NCI-H2196 treated with DMSO at 0.1 percent for 48 hours (cell line): Measurements from ENCODE around the gene SLC22A23.

Source experiments
- DNase-seq: peaks from one replicate; lab custom pipeline; 2025; ENCODE audit not compliant: unreplicated experiment; lab: John Stamatoyannopoulos, UW

SLC22A23 gene

DNA sequence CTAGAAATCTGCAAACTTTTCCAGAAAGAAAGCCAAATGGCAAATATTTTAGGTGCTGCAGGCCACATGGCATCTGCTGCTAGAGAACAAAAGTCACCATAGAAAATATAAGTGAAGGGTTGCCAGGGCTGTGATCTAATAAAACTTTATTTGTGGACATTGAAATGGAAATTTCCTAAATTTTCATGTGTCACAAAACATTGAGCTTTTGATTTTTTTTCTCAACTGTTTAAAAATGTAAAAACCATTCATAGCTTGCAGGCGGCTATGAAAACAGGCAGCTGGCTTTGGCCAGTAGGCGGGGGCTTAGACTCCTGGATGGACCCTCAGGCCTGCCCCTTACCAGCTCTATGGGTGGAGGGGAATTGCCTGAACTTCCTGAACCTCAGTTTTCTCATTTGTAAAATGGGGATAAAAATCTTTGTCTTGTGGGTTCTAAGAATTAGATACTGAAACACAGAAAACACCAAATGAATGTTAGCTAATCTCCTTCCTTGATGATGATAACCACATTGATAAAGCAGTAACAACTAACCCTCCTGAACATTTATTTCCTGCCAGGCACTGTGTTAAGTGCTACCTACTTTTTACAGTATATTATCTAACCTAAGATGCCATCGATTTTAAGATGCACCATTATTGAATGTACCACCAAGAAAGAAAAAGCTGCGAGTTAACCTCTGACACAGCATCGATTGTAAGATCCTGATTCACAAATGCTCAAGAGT lies 85.5 kb downstream of the SLC22A23 start:
- no peak for DNase-seq

DNA sequence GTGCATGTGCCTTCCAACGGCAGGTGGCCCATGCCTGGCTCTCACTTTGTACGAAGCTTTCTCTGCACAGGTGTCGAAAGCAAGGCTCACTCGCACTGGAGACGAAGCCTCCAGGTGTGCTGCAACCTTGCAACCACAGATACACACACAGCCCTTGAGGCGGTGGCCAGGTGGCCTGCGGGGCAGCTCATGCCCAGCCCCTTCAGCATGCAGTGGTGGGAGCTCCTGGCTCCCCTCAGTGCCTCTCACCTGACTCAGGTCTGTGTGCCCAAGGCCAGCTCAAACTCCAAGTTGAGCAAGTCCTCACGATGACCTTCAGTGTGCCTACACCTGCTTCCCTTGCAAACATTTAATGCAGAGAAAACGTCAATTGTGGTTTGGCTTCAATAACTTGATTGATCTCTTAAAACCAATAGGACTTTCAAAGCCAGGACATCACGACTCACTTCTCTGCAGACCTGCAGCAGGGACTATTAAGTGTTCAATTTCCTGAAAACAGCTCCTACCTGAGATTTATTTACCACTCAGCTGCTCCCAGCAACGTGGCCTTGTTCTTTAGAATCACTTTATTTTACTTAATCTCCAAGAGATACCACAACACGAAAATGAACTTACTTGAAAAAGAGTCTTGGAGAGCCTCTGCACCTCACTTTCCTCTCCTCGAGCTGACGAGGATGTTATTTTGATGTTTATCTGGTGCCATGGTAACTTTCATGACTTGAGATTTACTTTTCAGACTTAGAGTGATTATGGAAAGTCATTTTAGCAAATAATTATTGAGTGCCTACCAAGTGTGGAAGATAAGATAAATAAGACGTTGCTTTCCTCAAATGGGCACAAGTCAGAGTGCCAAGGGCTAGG lies 86.3 kb downstream of the SLC22A23 start:
- DNase-seq = no peak

DNA sequence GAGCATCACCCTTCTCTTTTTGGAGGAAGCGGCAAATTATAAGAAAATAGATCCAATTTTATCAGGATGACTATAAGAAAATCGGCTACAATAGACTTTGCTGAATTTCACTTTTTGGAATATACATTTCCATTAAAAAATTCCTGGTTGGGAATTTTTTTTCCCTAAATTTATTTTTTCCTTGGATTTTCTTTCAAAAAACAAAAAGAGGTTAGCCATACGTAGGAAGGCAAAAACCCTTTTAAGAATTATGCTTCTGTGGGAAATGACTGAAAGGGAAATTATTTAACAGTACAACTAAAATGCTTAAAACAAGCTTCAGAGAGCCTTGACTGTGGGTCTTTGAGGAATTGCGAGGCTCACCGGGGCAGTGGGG lies 86.9 kb downstream of the SLC22A23 start:
- DNase-seq = no peak

DNA sequence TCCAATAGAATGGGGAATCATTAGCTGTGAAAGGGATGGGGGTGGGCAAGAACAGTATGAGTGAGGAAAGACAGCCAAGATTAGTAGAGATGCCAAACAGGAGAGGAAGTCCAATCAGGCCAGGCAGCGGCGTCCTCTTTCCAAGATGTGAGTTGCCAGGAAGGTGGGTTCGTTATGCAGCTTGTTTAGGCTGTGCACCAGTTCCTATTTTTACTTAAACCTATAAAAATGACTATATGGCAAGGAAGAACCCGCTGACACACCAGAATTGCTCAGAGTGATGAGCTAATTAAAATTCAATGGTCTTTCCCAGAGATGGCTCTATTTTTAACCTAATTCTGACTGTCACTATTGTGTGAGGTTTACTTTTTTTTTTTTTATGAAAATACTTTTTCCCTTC lies 88.2 kb downstream of the SLC22A23 start:
- DNase-seq = no peak

DNA sequence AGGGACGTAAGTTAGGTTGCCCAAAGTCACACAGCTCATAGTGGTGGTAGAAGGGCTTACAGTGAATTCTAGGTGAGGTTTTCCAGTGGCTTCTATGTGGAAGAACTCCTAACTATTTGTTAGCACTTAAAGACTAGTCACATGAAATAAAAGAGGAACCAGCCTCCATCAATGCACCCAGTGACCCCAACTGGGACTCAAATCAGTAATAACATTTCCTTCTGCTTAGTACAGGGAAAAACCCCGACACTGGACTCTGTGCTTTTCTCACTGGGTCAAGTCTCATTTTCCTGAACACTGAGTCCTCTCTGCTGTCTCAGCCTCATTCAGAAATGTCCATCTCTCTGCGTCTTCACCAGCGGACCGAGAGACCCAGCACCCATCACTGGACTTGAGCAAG lies 89.2 kb downstream of the SLC22A23 start:
- no peak for DNase-seq

DNA sequence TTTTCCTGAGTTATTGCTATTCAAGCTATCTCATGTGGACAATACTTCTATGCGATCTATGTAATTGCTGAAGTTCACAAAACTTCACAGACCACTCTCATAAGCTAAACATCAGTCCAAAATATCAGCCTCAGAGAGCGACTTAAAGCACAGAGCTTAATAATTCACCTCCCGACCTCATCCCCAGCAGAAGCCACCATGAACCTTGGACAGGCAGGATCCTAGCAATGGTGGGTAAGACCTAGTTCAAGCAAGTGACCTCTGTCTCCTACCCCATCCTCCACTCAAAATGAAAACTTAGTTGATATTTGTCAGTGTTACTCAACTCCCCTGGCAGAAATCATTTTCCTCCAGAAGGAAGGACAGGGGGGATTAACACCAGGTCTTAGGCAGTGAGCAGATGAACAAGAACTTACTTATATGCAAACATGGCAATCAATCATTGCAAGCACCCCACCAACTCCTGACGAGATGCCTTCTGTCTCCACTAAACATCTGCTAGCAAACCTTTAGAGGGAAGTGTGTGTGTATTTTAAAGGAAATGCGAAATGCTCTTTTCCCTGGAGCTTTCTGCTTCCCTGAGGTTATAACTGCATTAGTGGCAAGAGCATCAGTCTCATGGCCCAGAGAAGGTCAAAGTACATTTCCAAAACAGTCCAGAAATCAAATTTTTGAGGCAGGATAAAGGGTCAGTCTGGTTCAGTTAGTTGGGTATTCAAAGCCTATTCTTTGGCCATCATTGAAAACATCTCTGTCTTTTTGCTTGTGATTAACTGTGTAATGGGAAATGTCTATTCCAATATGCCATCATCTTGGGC lies 90.0 kb downstream of the SLC22A23 start:
- DNase-seq = no peak

DNA sequence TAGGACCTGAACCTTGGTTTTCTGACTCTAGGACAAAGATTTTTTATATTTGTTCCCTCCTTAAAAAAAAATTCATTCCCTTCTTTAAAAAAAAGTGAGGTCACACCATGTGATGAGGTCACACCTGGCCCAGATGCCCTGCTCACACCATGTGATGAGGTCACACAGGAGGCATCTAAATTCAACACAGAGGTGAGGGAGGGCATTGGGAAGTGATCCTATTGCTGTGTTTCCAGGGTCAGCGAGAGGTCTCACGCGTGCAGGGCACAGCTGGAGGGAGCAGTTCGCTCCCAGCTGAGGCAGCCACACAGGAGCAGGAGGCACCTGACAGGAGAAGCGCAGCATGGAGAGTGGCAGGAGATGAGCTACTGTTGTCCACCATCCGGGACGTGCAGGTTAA lies 92.5 kb downstream of the SLC22A23 start:
- no peak for DNase-seq

DNA sequence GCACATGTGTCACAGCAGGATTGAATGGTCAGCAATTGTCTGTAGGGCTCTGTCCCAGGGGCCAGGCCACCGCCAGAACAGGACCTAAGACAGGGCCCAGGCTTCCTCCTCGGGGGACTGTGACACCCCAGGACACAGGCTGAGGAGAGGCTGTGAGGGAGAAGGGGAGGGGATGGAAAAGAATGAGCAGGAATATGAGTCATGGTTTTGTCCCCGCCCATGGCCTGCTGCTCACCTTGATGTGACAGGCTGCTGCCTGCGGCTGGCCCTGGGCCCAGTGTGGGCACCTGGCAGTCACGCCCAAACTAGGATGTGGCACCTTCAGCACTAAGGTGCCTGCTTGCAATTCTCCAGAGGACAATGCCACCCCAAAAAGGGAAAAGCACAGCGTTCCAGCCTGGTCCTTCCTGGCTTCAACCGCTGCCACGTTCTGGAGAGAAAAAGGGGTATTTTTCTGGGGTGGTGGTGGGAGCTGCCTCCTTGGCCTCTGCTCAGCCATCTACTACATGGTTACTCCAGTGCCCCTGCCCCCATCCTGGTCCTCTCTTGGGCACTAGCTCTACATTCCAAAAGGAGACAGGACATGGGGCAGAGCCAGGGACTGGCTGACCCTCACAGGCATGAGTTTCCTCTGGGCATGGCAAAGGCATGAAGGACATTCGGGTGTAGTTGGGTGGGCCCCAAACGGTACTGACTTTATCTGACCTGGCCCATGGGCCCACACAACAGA lies 93.4 kb downstream of the SLC22A23 start:
- peak; percentile 80 for DNase-seq

DNA sequence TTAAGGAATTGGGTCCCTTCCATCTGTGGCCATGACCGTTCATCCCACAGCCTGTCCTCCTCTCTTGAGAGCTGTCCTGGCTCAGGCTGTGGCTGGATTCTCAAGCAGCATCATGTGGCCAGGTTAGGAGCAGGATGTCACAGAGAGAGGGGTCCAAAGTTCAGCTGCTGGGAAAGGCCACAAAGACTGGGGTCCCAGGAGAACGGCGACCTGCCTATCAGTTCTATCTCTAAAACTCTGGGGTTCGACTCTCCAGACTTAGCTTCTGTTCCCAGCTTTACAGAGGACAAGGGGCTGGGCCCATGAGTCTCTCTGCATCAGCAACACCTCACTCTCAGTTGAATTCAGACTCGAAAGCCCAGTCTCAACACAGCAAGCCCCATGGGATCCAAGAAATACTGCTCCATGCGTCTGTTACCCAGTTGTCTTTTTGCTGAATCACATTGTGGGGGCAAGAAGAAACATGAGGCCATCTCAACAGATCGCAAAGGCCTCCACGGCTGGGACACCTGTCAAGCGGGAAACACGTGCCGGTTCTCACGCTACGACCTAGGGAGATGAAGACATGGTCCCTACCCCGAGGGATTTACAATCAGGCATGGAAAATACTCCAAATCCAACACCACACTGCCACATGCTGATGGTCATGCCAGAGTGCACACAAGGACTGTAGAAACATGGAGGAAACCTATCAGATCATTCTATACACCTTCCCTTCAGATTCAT lies 95.4 kb downstream of the SLC22A23 start:
- no peak for DNase-seq

DNA sequence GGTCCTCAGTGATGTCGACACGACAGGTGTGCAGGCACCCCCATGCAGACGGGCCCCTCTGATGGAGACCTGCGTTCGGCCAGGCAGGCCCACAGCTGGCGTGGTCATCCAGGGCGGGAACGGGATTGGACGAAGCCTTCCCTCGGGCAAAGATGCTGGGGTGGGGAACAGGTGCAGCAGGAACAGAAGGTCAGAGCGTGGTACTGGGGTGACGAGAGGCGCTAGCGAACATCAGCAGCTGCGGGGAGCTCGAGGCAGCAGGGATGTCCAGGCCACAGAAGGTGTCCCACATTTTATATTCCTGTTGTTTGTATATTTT lies 96.2 kb downstream of the SLC22A23 start:
- DNase-seq = no peak

DNA sequence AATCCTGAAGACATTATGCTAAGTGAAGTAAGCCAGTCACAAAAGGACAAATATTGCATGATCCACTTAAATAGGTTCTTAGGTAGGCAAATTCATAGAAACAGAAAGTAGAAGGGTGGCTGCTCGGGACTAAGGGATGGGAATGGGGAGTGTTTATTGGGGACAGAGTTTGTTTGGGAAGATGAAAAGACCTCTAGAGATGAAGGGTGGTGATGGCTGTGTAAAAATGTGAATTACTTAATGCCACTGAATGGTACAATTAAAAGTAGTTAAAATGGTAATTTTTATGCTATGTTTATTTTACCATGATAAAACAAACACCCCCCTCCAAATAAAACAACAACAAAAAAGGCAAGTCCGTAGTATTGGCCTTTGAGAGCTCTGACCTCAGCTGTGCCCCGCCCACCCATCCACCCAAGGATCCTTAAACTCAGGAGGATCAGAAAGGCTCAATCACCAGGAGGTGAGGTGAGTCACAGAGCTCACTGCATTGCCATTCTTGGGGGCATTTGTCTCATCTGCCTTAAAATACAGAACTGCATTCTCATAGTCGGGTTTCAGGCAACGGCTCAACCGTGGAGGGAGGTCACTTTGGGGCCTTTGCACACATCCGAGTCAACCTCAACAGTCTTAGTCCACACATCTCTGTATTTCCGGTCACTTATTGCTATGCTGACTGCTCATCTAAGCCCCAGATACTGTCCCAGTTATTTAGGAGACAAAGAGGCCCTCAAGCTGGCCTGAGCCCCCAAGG lies 96.7 kb downstream of the SLC22A23 start:
- no peak for DNase-seq

DNA sequence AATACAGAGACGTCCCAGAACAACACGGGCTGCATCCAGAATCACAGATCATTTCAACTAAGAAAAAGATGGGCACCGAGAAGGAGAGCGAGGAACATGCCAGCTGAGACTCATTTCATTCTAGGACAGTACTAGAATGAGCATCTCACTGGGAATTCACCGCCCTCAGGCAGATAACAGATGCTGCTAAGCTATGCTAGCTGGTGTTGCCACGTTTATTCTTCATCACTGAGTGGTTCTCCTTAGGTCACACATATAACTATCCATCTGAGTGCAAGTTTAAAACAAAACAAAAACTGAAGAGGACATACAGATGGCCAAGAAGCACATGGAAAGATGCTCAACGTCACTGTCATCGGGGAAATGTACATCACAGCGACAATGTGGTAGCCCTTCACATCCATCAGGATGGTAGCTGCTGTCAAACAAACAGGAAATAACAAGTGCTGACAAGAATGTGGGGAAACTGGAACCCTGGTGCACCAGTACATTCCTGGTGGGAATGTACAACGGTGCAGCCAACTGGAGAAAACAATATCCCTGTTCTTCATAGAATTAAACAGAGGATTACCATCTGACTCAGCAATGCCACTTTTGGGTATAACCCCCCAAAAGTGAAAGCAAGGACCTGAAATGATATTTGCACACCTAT lies 97.6 kb downstream of the SLC22A23 start:
- no peak for DNase-seq

DNA sequence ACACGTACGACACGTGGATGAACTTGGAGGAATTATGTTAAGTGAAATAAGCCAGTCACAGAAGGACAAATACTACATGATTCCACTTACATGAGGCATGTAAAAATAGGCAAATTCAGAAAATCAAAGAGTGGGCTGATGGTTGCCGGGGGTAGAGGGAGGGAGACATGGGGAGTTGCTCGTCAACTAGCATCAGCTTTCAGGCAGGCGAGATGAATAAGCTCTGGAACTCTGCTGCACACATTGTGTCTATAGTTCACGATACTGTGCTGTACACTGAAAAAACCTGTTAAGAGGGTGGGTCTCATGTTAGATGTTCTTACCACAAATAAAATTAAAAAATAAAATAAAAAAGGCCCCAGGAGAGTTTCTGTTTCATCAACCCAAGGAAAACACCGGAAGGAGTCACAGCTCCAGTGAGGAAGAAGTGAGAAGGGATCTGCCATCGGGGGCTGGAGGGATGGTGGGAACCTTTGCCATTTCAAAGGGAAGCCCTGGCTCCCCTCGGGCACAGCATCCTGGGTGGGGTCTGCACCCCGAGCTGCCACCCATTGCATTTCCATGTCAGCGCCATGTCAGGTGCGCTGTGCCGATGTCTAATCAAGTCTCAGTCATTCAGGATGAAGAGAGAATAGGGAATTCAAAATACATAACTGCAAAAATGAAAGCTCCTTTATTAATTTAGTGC lies 98.3 kb downstream of the SLC22A23 start:
- DNase-seq = no peak

DNA sequence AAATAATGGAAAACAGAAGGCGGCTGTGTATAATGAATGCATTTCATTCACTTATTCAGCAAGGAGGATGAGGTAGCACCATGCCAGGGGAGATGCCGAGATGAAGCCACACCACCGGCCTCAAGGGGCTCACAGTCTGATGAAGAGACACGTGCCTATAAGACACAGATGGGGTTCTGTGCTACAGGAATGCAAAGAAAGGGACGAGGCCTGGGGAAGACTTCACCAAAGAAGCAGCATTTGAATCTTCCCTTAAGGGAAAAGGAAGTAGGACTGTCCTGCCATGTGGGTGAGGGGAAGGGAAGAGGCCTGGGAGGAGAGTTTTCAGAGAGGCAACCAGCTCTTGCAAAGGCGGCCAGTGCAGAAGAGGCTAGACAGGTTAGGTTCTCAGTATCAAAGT lies 99.2 kb downstream of the SLC22A23 start:
- no peak for DNase-seq

DNA sequence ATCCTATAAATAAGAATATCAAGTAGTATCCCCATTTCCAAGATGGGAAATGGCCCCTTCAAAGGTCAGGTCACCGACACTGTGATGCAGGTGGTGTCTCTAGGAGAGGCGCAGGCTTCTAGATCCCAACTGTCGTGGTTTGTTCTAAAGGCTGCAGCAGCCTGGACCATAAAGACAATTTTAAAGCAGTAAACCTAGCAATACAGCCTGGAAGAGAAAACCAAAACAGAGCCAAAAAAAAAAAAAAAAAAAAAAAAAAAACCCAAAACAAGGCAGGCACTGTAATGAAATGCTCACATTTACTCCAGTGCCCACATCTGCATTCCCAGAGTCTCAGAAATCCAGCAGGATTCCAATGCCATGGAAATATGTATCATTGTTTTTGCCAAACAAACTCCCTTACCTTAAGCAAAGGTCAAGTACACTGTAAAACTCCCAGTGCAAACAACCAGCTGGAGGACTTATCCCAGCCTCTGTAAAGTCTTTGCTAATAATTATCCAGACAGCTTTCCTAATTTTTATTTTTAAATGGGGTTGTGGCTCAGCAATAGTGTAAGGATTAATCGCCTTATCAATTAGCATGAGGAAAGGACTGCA lies 99.9 kb downstream of the SLC22A23 start:
- no peak for DNase-seq

DNA sequence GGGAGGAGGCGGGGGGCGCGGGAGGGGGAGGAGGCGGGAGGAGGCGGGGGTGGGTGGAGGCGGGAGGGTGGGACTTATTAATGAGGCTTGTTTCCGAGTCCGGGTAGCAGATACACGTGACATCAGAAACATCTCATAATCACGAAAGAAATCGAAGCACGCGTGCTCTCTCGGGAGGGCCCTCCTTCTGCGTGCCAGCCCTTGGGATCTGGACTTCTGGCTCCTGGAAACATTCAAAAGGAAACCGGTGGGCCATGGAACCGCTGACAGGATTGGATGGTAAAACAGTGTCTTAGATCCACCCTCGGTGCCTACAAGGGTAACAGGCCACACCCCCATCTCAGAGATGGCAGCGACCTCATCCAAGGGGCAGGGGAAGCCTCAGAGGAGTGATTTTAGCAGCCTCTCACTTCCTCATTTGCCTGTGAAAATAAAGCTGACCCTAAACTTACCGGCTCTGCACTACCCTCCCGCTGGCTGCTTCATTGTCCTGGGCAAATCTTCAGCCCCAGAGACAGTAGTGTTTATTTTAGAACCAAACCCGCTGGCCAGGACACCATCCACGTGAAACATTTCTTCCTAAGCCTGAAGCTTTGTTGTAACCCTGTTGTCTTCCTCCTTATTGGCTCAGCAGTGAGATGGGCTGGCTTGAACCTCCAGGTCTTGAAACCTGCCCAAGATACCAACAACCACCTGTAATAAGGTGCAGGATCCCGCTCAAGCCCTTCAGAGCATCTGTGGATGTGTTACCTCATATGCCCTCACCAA lies 100.6 kb downstream of the SLC22A23 start:
- DNase-seq = peak; percentile 84

DNA sequence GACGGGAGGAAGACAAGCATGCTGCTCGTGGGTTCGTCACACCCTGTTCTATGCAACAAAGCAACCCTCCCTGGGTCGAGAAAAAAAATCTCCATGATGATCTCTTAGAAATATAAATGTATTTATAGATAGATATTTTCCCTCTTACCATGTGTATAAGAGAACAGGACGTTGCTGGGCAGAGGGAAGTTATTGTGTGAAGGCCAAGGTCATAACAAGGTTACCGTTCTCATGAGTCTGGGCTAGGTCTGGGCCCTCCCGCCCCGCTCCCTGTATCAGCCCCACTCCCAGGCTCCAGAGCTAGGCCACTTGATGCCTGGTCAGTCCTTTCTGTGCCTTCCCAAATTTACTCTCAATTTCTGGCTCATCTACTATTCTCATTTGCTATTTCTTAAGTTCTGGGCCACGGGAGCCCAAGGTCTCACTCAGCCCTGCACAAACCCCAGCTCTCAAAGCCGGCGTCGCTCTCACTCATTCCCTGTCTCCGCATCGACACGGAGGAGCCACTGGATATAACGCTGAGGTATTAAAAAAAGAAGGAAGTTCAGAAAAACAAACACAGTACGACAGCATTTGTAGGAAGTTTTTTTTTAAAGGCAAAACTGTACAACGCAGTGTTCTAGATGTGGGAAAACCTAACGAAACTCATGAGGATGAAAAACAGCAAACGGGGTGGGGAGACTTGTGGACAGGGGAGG lies 101.3 kb downstream of the SLC22A23 start:
- no peak for DNase-seq
